Stimulated activated CD4-positive, alpha-beta T cell treated with anti-CD3 and anti-CD28 coated beads, Interleukin-12 subunit alpha, Interleukin-12 subunit beta, amount 100 ng/mL, for 48 hours (primary cell): ENCODE measurements around the gene RBM44.
"Not testable (repeated sequence)": the region's sequence is repeated elsewhere in the genome, so short reads cannot be mapped to it uniquely, and the experiment has no call there.

Experiments
- DNase-seq, 3 donors: peaks; one replicate each; pipeline ENCODE4 v3.0.0-alpha.2; 2020; ENCODE audit warnings: low read depth in 2 of 3, low spot score in 1 of 3

The RBM44 gene

DNA sequence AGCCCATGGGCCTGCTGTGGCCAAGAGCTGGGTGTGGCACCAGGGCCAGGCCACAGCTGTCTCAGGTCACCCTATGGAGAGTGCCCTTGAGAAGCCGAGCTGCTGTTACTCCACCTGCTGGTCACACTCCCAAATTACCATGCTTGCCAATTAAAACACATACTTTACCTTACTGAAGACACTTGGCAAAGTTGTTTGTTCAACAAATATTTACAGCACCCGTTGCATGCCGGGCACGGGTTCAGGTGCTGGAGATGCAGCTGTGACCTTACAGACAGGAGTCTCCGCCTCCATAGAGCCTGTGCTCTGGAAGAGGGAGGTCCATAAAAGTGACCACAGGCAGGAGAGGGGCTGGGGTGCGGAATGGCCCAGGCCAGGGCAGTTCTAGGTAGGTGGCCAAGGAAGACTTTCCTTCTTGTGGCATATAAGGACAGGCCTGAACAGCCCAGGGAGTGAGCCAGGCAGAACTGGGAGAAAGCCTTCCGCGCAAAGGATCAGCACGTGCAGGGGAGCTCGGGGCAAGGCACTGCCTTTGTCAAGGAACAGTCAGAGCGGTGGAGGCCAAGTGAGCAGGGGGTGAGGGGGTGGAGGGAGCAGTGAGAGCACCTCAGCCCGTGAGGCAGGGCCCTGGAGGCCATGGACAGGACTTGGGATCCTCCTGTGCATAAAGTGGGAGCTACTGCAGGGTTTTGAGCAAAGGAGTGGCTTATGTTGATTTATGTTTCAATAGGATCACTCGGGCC is 23.6 kb upstream of the RBM44 start:
- peak; percentile 13 to 42 (median 18) for DNase-seq

DNA sequence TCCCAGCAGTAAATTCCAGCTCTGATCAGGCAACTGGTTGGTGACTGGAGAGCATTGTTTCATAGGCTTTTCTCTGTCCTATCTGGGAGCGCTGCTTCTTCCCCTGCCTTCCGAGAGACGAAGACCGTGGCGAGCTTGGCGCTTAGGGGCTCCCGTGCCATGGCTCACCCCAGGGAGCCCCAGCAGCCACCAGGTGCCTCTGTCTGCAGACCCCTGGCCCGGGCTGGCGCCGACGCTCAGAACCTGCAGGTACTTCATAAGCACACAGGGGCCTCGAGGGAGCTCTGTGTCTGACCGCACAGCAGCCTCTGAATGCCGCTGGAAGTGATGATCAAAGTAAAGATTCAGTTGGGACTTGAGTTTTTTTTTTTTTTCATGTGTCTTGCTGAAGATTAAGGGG is 19.1 kb upstream of the RBM44 start:
- DNase-seq, result no peak

DNA sequence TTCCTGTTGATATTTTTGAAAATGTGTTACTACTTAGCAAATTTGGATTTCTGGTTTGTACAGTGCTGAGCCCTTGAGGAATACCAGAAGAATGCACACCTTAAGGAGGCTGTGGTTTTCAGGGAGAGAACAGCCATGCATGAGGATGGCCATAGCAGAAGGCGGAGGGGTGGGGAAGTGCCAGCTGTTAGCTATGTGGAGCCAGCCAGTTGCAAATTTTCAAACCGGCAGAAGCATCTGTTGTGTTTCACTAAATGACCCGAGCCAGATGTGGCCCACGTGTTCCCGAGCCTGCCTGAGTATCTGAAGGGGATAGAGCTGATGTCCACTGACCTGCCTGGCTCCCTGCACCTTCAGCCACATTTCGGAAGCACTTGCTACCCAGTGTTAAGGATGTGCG is 16.4 kb upstream of the RBM44 start:
- DNase-seq, result no peak

DNA sequence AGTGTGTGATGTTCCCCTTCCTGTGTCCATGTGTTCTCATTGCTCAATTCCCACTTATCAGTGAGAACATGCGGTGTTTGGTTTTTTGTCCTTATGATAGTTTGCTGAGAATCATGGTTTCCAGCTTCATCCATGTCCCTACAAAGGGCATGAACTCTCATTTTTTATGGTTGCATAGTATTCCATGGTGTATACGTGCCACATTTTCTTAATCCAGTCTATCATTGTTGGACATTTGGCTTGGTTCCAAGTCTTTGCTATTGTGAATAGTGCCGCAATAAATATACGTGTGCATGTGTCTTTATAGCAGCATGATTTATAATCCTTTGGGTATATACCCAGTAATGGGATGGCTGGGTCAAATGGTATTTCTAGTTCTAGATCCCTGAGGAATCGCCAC is 14.9 kb upstream of the RBM44 start:
- not testable (repeated sequence) for DNase-seq

DNA sequence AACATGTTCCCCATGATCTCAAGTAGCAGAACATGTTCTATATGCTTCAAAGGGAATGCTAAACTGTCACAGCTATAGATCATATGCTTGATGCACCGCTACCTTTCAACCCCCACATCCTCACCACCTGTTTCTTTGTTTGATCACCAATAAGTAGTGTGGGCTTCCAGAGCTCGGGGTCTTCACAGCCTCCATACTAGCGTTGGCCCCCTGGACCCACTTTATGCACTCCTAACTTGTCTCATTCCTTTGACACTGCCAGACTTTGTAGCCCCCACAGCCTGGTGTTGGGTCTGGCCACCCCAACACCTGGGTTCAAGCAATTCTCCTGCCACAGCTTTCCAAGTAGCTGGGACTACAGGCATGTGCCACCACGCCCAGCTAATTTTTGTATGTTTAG is 11.6 kb upstream of the RBM44 start:
- no peak for DNase-seq

- DNase-seq, result no peak
Observed at GRCh38 chr2:237790353-237790752, 8.2 kb upstream of the RBM44 start.

DNA sequence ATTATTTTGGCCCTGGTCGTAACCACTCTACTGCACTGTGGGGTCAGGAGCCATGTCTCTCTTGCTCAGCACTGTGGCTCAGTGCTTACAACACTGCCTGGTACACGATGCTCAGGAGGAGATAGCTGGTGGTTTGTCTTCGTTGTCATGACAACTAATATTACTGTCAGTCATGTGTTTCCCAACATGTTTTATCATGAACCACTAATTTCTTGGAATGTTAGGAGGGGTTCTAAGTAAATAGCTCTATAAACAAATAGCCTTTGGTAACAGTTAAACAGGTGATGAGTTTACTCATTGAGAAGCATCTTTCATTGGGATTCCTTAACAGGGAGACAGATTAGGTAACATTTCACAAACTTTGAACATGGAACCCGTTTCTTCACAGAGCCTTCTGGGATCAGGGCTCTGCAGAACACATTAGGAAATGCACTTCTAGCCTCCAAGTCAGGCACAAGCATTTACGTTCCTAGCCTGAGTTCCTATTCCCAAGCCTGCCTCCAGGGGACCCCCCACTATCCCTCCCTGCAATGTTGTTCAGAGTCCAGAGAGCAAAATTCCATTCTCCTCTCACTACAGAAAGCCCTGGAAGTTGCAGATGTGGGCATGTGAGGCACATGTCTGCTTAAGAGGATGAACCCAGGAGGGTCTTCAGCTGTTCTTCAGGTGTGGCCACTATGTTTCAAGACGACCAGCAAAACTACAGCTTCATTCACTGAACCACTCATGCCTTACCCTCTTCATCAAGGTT is 6.4 kb upstream of the RBM44 start:
- no peak for DNase-seq

GRCh38 chr2:237797253-237797652 is 1.3 kb upstream of the RBM44 start:
- no peak for DNase-seq

DNA sequence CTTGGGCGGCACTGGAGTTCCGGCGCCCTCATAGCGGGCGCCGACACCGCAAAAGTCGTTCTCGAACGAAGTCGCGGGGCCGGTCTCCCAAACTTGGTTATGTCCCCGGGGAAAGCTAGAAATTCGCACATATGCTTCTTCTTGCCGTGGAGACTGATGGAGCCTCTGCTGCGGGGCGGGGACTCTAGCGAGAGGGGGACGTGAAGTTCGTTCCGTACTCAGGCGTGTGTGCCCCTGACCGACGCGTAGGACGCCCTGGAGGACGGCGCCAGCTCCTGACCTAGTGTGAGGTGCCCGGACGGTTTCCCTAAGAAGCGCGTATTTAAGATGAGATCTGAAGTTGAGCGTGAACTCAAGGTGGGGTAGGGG is 465 bp downstream of the RBM44 start:
- DNase-seq, result no peak

DNA sequence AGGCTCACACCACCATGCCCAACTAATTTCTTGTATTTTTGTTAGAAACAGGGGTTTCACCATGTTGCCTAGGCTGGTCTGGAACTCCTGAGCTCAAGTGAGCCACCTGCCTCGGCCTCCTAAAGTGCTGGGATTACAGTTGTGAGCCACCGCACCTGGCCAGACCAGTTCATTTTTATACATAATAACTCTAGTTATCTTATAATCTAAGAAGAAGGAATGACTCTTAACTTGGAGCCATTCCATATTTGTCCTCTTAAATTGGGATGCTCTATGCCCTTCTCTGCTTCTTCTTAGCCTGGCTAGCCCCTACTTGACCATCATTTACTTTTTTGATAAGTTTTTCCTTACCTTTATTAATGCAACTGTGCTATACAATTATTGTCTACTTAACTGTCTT is 2.9 kb downstream of the RBM44 start:
- no peak for DNase-seq

- DNase-seq, result no peak
Observed at GRCh38 chr2:237806334-237806733, 7.8 kb downstream of the RBM44 start.

DNA sequence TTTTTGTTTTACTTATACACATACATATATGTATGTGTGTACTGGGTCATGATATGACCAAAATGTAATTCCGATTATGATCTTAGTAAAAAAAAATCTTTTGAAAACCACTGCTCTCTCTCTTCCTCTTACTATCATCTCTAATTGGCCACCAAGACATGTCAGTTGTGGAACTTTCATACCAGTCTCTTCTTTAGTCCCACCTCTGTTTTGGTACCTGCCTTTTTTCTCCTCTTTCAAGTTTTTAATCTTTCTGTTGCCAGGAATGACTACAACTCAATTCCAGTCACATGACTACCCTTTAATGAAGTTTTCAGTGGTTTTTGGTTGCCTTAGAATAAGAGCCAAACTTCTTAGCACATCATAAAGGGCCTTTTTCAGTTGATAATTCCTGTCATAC is 17.1 kb downstream of the RBM44 start:
- DNase-seq, result no peak

- DNase-seq, result no peak
Observed at GRCh38 chr2:237816531-237816930, 18.0 kb downstream of the RBM44 start.

- no peak for DNase-seq
Observed at GRCh38 chr2:237818066-237818473, 19.5 kb downstream of the RBM44 start.

DNA sequence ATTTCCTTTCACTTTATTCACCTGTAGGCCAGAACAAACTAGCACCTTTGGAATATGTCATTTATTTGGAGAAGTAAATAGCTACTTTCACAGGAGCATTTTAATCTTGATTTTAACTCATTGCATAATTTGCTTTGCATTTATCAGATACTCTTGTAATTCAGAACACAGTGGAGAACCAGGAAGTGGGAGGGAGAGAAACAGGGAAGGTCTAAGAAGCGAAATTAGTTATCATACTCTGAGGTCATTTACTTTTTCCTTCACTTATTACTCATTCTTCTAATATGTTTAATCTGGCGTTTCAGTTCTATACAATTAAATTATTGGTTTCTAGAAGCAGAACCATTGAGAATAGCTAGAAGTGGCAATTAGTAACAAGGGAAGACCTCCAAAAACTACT is 20.7 kb downstream of the RBM44 start:
- no peak for DNase-seq

- DNase-seq, result no peak
Observed at GRCh38 chr2:237820421-237820820, 21.8 kb downstream of the RBM44 start.

GRCh38 chr2:237823544-237823943 is 25.0 kb downstream of the RBM44 start:
- DNase-seq, result no peak

DNA sequence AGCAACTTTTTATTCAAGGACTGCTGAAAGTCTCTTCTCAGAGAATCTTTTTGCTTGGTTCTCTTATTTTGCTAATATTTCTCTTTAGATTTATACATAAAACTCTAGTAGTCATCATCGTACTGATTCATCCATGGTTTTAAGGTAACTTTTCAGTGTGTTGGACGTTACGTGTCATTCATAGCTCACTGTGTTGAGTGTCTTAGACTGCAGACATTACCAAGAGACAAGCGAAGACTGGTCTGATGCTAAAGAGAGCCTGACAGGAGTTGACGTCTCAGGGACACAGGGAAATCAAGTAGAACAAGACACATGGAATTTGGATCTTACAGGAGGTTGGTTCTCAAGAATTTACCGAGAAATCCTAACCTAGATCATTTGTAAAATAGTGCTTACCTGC is 25.5 kb downstream of the RBM44 start:
- no peak for DNase-seq

DNA sequence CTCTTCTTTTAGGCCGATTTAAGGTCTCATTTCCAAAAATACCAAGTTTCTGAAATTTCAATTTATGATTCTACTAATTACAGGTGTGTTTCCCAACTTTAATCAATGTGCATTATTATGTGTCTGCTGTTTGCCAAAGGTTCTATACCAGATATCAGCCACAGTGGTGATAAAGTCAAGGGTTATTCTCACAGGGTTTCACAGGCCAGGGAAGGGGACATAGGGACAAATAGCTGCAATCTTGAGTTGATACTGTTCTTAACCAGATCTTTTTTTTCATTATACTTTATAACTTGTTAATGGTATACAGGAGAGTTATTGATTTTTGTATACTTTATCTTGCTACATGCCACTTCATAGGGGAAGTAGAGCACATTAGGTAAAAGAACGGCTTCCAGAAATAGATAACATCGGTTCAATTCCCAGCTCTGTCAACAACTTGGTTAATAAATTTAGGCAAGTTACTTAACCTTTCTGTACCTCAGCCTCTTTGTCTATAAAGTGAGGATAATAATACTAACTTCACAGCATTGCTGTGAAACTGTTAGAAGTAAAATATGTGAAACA is 28.9 kb downstream of the RBM44 start:
- no peak for DNase-seq

- DNase-seq, result no peak
Observed at GRCh38 chr2:237830522-237830921, 31.9 kb downstream of the RBM44 start.

DNA sequence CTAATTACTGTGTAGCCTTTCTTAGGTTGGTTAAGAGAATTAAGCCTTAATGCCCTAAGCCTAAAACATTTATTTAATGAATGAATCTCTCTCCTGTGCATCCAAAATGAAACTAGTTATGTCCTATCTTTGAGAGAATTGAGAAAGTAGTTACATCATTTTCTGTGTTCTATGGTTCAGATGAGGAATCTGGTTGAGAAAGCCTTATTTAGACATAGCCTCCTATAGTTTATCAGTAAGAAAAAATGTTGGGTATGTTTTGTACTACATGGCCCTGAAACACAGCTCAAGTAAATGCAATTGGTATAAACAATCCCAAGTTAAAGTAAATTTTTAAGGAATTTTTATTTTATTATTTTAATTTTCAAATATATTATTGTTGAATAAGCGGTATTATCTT is 35.0 kb downstream of the RBM44 start:
- no peak for DNase-seq

DNA sequence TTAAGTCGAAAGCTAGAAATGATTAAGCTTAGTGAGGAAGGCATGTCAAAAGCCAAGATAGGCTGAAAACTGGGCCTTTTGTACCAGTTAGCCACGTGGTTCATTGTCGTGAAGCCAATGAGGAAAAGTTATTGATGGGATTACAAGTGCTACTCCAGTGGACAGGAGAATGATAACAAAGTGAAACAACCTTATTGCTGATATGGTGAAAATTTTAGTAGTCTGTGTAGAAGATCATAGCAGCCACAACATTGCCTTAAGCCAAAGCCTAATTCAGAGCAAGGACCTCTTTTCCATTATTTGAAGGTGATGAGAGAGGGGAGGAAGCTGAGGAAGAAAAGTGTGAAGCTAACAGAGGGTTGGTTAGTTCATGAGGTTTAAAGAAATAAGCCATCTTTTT is 36.8 kb downstream of the RBM44 start:
- DNase-seq, result no peak

DNA sequence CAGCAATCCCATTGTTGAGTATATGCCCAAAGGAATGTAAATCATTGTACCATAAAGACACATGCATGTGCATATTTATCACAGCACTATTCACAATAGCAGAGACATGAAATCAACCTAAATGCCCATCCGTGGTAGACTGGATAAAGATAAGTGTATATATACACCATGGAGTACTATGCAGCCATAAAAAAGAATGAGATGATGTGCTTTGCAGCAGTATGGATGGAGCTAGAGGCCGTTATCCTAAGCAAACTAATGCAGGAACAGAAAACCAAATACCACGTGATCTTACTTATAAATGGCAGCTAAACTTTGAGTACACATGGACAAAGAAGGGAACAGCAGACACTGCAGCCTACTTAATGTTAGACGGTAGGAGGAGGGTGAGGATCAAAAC is 42.5 kb downstream of the RBM44 start:
- no peak for DNase-seq
